ENCODE data around the gene FRAS1. TPM values are rescaled to one million over a fixed set of nuclear protein-coding genes. Genes with fewer than 3 reads are reported as not detected.

FRAS1 gene
- total and polyA plus RNA-seq, 2 of the 8 experiments (the other 6 are each of a cell fraction or from before 2014, with no cell fraction given) = 38.5 to 109 TPM

GRCh38 chr4:78069319-78069718 is 12.2 kb downstream of the FRAS1 start:
- Histone ChIP-seq H3K18ac (ENCODE audit: extremely low read depth, low read length) (no peak overlapping the region), H3K79me2 (ENCODE audit: control insufficient read depth in 1 of 2, insufficient read depth in 2 of 2, low read length in 2 of 2) (peaks cover 0 to 95% of the 10 kb centered on the region in 2 experiments; a peak in 3 of 4 replicates), H2BK15ac (ENCODE audit: low read length) (no peak overlapping the region), H3K27me3 (replicated peaks in 1 of 4; ENCODE audit: control insufficient read depth in 3 of 4, extremely low read depth in 1 of 4, insufficient read depth in 3 of 4, low read length in 3 of 4) (no peaks in the 10 kb centered on the region), H3K9me3 (ENCODE audit: insufficient read depth in 2 of 2, low read depth in 1 of 2, low read length in 1 of 2) (no peaks in the 10 kb centered on the region), H3K27ac (ENCODE audit: low read depth, low read length) (no peak overlapping the region), H2BK120ac (replicated peaks; ENCODE audit: low read depth, low read length) (no peak overlapping the region), H3K4me1 (replicated peaks in 1 of 4; ENCODE audit: control insufficient read depth in 3 of 4, insufficient read depth in 4 of 4, low read length in 3 of 4) (peaks cover 4 to 26% (median 11%) of the 10 kb centered on the region in 4 experiments; a peak in 5 of 7 replicates), H3K4me3 (ENCODE audit: extremely low read depth in 1 of 4, insufficient read depth in 2 of 4, low read depth in 3 of 4, low read length in 4 of 4) (no peak overlapping the region), H2BK5ac (ENCODE audit: low read depth, low read length) (no peak overlapping the region), H3K56ac (replicated peaks; ENCODE audit: insufficient read length, low read depth, low read length) (no peak overlapping the region), H3K23me2 (ENCODE audit: low read depth, low read length) (no peaks in the 10 kb centered on the region), H3K14ac (ENCODE audit: insufficient read length) (no peak overlapping the region), H3K36me3 (ENCODE audit: control insufficient read depth in 2 of 4, insufficient read depth in 4 of 4, low read length in 3 of 4) (peaks cover 0 to 39% (median 16%) of the 10 kb centered on the region in 4 experiments; a peak in 4 of 8 replicates), H3K23ac (ENCODE audit: insufficient read length) (no peak overlapping the region), H4K5ac (ENCODE audit: insufficient read length, low read depth, low read length) (no peak overlapping the region), H4K20me1 (replicated peaks in 1 of 2; ENCODE audit: control insufficient read depth in 1 of 2, insufficient read depth in 2 of 2, low read length in 2 of 2) (peaks cover 0 to 2% of the 10 kb centered on the region in 2 experiments), H3K4ac (replicated peaks; ENCODE audit: insufficient read length, low read depth, low read length) (no peak overlapping the region), H4K8ac (ENCODE audit: extremely low read depth, insufficient read depth, low read length) (no peak overlapping the region), H2AK5ac (ENCODE audit: low read depth, low read length) (no peak overlapping the region; the same call in 1 of the 2 replicates), H4K91ac (replicated peaks; ENCODE audit: insufficient read length, low read length) (no peak overlapping the region), H3K9ac (replicated peaks in 1 of 4; ENCODE audit: extremely low read depth in 1 of 4, low read depth in 3 of 4, low read length in 3 of 4) (no peak overlapping the region), H2AFZ (ENCODE audit: low read length) (no peak overlapping the region), H2BK20ac (ENCODE audit: low read length) (no peak overlapping the region), H3K79me1 (ENCODE audit: low read depth, low read length) (peaks cover 3% of the 10 kb centered on the region; the same call in 1 of the 2 replicates), H3K4me2 (ENCODE audit: insufficient read depth in 1 of 2, low read depth in 2 of 2, low read length in 2 of 2) (no peak overlapping the region), H2BK12ac (ENCODE audit: low read depth, low read length) (no peak overlapping the region)
- CTCF ChIA-PET (ENCODE audit: partially characterized antibody) = interaction anchor here (1.3 to 2.9 kb wide), 5 partner anchors 10 to 102 kb away, joined by 3 to 20 read pairs (median 7); partner anchors contain the start of gene FRAS1
- DNase-seq (ENCODE audit: low read depth in 1 of 2, low spot score in 2 of 2) (no peak), FAIRE-seq (no peak)
- WGBS, 2 experiments (ENCODE audit: extremely low coverage in 1 of 2, insufficient coverage in 1 of 2, insufficient read length in 1 of 2, insufficient replicate concordance in 2 of 2, low coverage in 1 of 2, low lambda C conversion rate in 2 of 2, missing lambda C conversion rate in 1 of 2) = 95% methylated on average over 4 of the region's 4 CpGs; no CpG with 5 or more reads in 1 of the 2 experiments
- POLR2A ChIA-PET (ENCODE audit: partially characterized antibody) = interaction anchor here (0.9 to 3.5 kb wide), 4 partner anchors 9 to 23 kb away, joined by 3 to 20 read pairs (median 6); partner anchors contain the start of gene FRAS1
- TF ChIP-seq BRCA1 (IDR thresholded peaks at IDR 0.05; ENCODE audit: low read depth, low read length) = no peak
- no peak for TF ChIP-seq JUN (IDR thresholded peaks at IDR 0.05; ENCODE audit: low read depth, low read length)
- TF ChIP-seq E2F6 (IDR thresholded peaks at IDR 0.05) = no peak
- TF ChIP-seq RNF2 (IDR thresholded peaks at IDR 0.05; ENCODE audit: borderline replicate concordance, low read depth, low read length, missing control alignments, poor library complexity, severe bottlenecking) = no peak
- TF ChIP-seq CREB1 (IDR thresholded peaks at IDR 0.05) = no peak
- TF ChIP-seq, protein P1, sequence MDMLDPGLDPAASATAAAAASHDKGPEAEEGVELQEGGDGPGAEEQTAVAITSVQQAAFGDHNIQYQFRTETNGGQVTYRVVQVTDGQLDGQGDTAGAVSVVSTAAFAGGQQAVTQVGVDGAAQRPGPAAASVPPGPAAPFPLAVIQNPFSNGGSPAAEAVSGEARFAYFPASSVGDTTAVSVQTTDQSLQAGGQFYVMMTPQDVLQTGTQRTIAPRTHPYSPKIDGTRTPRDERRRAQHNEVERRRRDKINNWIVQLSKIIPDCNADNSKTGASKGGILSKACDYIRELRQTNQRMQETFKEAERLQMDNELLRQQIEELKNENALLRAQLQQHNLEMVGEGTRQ (IDR thresholded peaks at IDR 0.05; ENCODE audit: low read length) = no peak
- TF ChIP-seq EGR1 (IDR thresholded peaks at IDR 0.05; ENCODE audit: borderline replicate concordance, low read depth, low read length) = no peak
- TF ChIP-seq TCF12 (IDR thresholded peaks at IDR 0.05; ENCODE audit: low read depth, low read length) = no peak
- no peak for TF ChIP-seq NRF1 (IDR thresholded peaks at IDR 0.05; ENCODE audit: low read depth, low read length)

Measured in H1 (cell line).